Measurements from ENCODE around the gene ING1. TPM values are rescaled to one million over a fixed set of nuclear protein-coding genes. Genes with fewer than 3 reads are reported as not detected.
"Not testable (repeated sequence)": the region's sequence is repeated elsewhere in the genome, so short reads cannot be mapped to it uniquely, and the experiment has no call there.

Gene ING1
- total RNA-seq, 1 experiment from 2014 or later, result 17.9 TPM

- H3K4me2 ChIP-seq (ENCODE audit: low read length), result no peak overlapping the region
- peaks cover 34% of the 10 kb centered on the region for H3K79me2 ChIP-seq (ENCODE audit: low read length)
- no peak overlapping the region for H3K4me3 ChIP-seq (ENCODE audit: low read length)
- no peaks in the 10 kb centered on the region for H3F3A ChIP-seq (ENCODE audit: low read length, unreplicated experiment)
- no peak overlapping the region for H3K27ac ChIP-seq (ENCODE audit: low read length)
- ATAC-seq (no peak), DNase-seq (no peak)
- ChIA-PET CTCF (no interaction called here), POLR2A (ENCODE audit: unreplicated experiment) (no interaction called here)
- TF ChIP-seq CTCF (conservative IDR thresholded peaks at IDR 0.05; ENCODE audit: low read depth, low read length) (no peak), EZH2 (IDR thresholded peaks at IDR 0.05; ENCODE audit: low read length, unreplicated experiment) (no peak), EZH2phosphoT487 (IDR thresholded peaks at IDR 0.05; ENCODE audit: borderline replicate concordance, low read length) (no peak)
- intact Hi-C loops (cut with micrococcal nuclease), result no loop called here
- no peaks in the 10 kb centered on the region for H4K20me1 ChIP-seq (ENCODE audit: low read length)
- no peaks in the 10 kb centered on the region for H3K27me3 ChIP-seq (ENCODE audit: low read length)
- no peaks in the 10 kb centered on the region for H3K9me2 ChIP-seq (replicated peaks; ENCODE audit: low read length)
- no TSS peak for BruUV-seq (replicated peaks)
- no peak overlapping the region for H2AFZ ChIP-seq (ENCODE audit: low read length)
- no peak overlapping the region for H3K9ac ChIP-seq (ENCODE audit: low read length)
- H3K36me3 ChIP-seq (ENCODE audit: low read depth, low read length), result peaks cover 19% of the 10 kb centered on the region
- H3K4me1 ChIP-seq (ENCODE audit: insufficient read depth, low read length), result peaks cover 11% of the 10 kb centered on the region
- H3K9me3 ChIP-seq (ENCODE audit: low read length), result no peaks in the 10 kb centered on the region
These were observed 14.1 kb upstream of the ING1 start for GRCh38 chr13:110699148-110700145.

GRCh38 chr13:110700186-110700585 is 13.3 kb upstream of the ING1 start:
- ChIA-PET CTCF (no interaction called here), POLR2A (ENCODE audit: unreplicated experiment) (no interaction called here)
- H4K20me1 ChIP-seq (ENCODE audit: low read length), result no peaks in the 10 kb centered on the region
- no peak overlapping the region for H3K9ac ChIP-seq (ENCODE audit: low read length)
- DNase-seq (no peak), ATAC-seq (no peak)
- intact Hi-C loops (cut with micrococcal nuclease), result no loop called here
- no peaks in the 10 kb centered on the region for H3K9me2 ChIP-seq (replicated peaks; ENCODE audit: low read length)
- H3K27me3 ChIP-seq (ENCODE audit: low read length), result no peaks in the 10 kb centered on the region
- TF ChIP-seq EZH2 (IDR thresholded peaks at IDR 0.05; ENCODE audit: low read length, unreplicated experiment), result no peak
- TF ChIP-seq EZH2phosphoT487 (IDR thresholded peaks at IDR 0.05; ENCODE audit: borderline replicate concordance, low read length), result no peak
- no peak for TF ChIP-seq CTCF (conservative IDR thresholded peaks at IDR 0.05; ENCODE audit: low read depth, low read length)
- BruUV-seq (replicated peaks), result no TSS peak
- H3F3A ChIP-seq (ENCODE audit: low read length, unreplicated experiment), result no peaks in the 10 kb centered on the region
- no peak overlapping the region for H2AFZ ChIP-seq (ENCODE audit: low read length)
- no peak overlapping the region for H3K27ac ChIP-seq (ENCODE audit: low read length)
- H3K4me2 ChIP-seq (ENCODE audit: low read length), result no peak overlapping the region
- no peaks in the 10 kb centered on the region for H3K9me3 ChIP-seq (ENCODE audit: low read length)
- peaks cover 18% of the 10 kb centered on the region for H3K4me1 ChIP-seq (ENCODE audit: insufficient read depth, low read length)
- H3K79me2 ChIP-seq (ENCODE audit: low read length), result peaks cover 42% of the 10 kb centered on the region
- no peak overlapping the region for H3K4me3 ChIP-seq (ENCODE audit: low read length)
- peaks cover 19% of the 10 kb centered on the region for H3K36me3 ChIP-seq (ENCODE audit: low read depth, low read length)

- ChIA-PET POLR2A (ENCODE audit: unreplicated experiment) (no interaction called here), CTCF (no interaction called here)
- intact Hi-C loops (cut with micrococcal nuclease), result no loop called here
- no peak overlapping the region for H3K27ac ChIP-seq (ENCODE audit: low read length)
- H3K79me2 ChIP-seq (ENCODE audit: low read length), result peaks cover 46% of the 10 kb centered on the region
- TF ChIP-seq EZH2 (IDR thresholded peaks at IDR 0.05; ENCODE audit: low read length, unreplicated experiment) (no peak), CTCF (conservative IDR thresholded peaks at IDR 0.05; ENCODE audit: low read depth, low read length) (no peak), EZH2phosphoT487 (IDR thresholded peaks at IDR 0.05; ENCODE audit: borderline replicate concordance, low read length) (no peak)
- BruUV-seq (replicated peaks), result no TSS peak
- no peaks in the 10 kb centered on the region for H3F3A ChIP-seq (ENCODE audit: low read length, unreplicated experiment)
- H2AFZ ChIP-seq (ENCODE audit: low read length), result no peak overlapping the region
- H3K9me2 ChIP-seq (replicated peaks; ENCODE audit: low read length), result no peaks in the 10 kb centered on the region
- DNase-seq, result no peak
- H3K9ac ChIP-seq (ENCODE audit: low read length), result no peak overlapping the region
- H4K20me1 ChIP-seq (ENCODE audit: low read length), result no peaks in the 10 kb centered on the region
- H3K9me3 ChIP-seq (ENCODE audit: low read length), result no peaks in the 10 kb centered on the region
- ATAC-seq, result no peak
- no peaks in the 10 kb centered on the region for H3K27me3 ChIP-seq (ENCODE audit: low read length)
- H3K4me1 ChIP-seq (ENCODE audit: insufficient read depth, low read length), result peaks cover 18% of the 10 kb centered on the region
- H3K4me2 ChIP-seq (ENCODE audit: low read length), result no peak overlapping the region
- H3K4me3 ChIP-seq (ENCODE audit: low read length), result no peak overlapping the region
- peaks cover 19% of the 10 kb centered on the region for H3K36me3 ChIP-seq (ENCODE audit: low read depth, low read length)
These were observed 12.9 kb upstream of the ING1 start for GRCh38 chr13:110700641-110701040.

- H3K27ac ChIP-seq (ENCODE audit: low read length); BruUV-seq (replicated peaks); H3K9me3 ChIP-seq (ENCODE audit: low read length); H3F3A ChIP-seq (ENCODE audit: low read length, unreplicated experiment); H3K4me3 ChIP-seq (ENCODE audit: low read length); DNase-seq; CTCF ChIA-PET; ATAC-seq; H3K4me2 ChIP-seq (ENCODE audit: low read length); H3K27me3 ChIP-seq (ENCODE audit: low read length); H3K9ac ChIP-seq (ENCODE audit: low read length); H2AFZ ChIP-seq (ENCODE audit: low read length); H4K20me1 ChIP-seq (ENCODE audit: low read length); POLR2A ChIA-PET (ENCODE audit: unreplicated experiment); intact Hi-C loops (cut with micrococcal nuclease); H3K9me2 ChIP-seq (replicated peaks; ENCODE audit: low read length): not testable (repeated sequence)
- peaks cover 19% of the 10 kb centered on the region for H3K36me3 ChIP-seq (ENCODE audit: low read depth, low read length)
- peaks cover 47% of the 10 kb centered on the region for H3K79me2 ChIP-seq (ENCODE audit: low read length)
- H3K4me1 ChIP-seq (ENCODE audit: insufficient read depth, low read length), result peaks cover 18% of the 10 kb centered on the region
These were observed 12.4 kb upstream of the ING1 start for GRCh38 chr13:110701061-110701460.
